HAP-1 (cell line): ENCODE results near the gene PSME3.

Source experiments
- DNase-seq, 2 experiments: peaks; one replicate each; pipeline ENCODE4 v3.0.0-alpha.2; 2016 to 2020; ENCODE audit warnings: low spot score in 2 of 2
- H3K27me3 ChIP-seq: fragments of 250-450 bp; sonication (Bioruptor Pico); 2 replicates; pipeline ENCODE4 v1.5.1; 2020; ENCODE audit warnings: low read depth, mild to moderate bottlenecking, moderate library complexity
- H3K36me3 ChIP-seq: fragments of 250-450 bp; sonication (Bioruptor Pico); replicated peaks from 2 replicates; pipeline ENCODE4 v1.5.1; 2020; ENCODE audit warnings: mild to moderate bottlenecking
- H3K4me1 ChIP-seq: fragments of 250-450 bp; sonication (Bioruptor Pico); 2 replicates; pipeline ENCODE4 v1.5.1; 2020; ENCODE audit warnings: mild to moderate bottlenecking
- H3K4me3 ChIP-seq: fragments of 250-450 bp; sonication (Bioruptor Pico); 2 replicates; pipeline ENCODE4 v1.5.1; 2020; ENCODE audit warnings: mild to moderate bottlenecking, moderate library complexity
- H3K9me3 ChIP-seq: fragments of 250-450 bp; sonication (Bioruptor Pico); 2 replicates; pipeline ENCODE4 v1.5.1; 2020; ENCODE audit warnings: mild to moderate bottlenecking, moderate library complexity
- in situ Hi-C: fragments of 300-500 bp; cut with MboI; formaldehyde crosslinking; loops from 3 replicates; pipeline ENCODE4 v1.14.3; 2020; ENCODE audit warnings: low sequenced_read_pairs, inconsistent platforms, mixed read lengths

The PSME3 gene

GRCh38 chr17:42832934-42833766, at the start of gene PSME3:
Gene PSME3 (plus strand): TSS chr17:42833397. CDS start chr17:42833632, 235 bp downstream.
- in situ Hi-C loops, result loop anchor here (10.0 to 25.0 kb wide), 2 partner anchors 258 to 504 kb away; partner anchors contain the start of gene PSMC3IP
- peaks cover 40% of the 10 kb centered on the region for H3K36me3 ChIP-seq
- no peaks in the 10 kb centered on the region for H3K9me3 ChIP-seq
- H3K27me3 ChIP-seq, result no peaks in the 10 kb centered on the region
- peaks cover 7% of the 10 kb centered on the region for H3K4me1 ChIP-seq
- H3K4me3 ChIP-seq, result peak within 1 kb of the TSS; percentile 76
- peak; percentile 92 for DNase-seq

DNA sequence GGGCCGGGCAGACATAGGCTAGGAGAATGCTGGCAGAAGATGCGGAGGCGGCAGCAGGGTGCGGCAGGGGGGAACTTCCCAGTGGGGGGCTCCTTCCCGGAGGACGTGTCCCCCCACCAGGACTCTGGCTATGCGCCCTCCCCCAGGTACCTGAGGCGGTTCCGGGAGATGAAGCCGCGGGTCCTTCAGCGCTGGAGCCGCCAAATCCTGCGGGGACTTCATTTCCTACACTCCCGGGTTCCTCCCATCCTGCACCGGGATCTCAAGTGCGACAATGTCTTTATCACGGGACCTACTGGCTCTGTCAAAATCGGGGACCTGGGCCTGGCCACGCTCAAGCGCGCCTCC, 49.4 kb upstream of the PSME3 start:
- Histone ChIP-seq H3K9me3 (no peaks in the 10 kb centered on the region), H3K4me3 (no peak overlapping the region)

GRCh38 chr17:42784409-42784808, 48.8 kb upstream of the PSME3 start:
- no peaks in the 10 kb centered on the region for H3K9me3 ChIP-seq

More for the DNA sequence above, 49.4 kb upstream of the PSME3 start:
- no peak for DNase-seq
- in situ Hi-C loops, result no loop called here
- Histone ChIP-seq H3K4me1 (no peaks in the 10 kb centered on the region), H3K27me3 (no peaks in the 10 kb centered on the region), H3K36me3 (peaks cover 13% of the 10 kb centered on the region)

GRCh38 chr17:42784811-42785592, 48.2 kb upstream of the PSME3 start:
- Histone ChIP-seq H3K4me3 (no peak overlapping the region), H3K4me1 (no peaks in the 10 kb centered on the region), H3K27me3 (no peaks in the 10 kb centered on the region), H3K36me3 (peaks cover under 1% of the 10 kb centered on the region; the same call in 1 of the 2 replicates), H3K9me3 (no peaks in the 10 kb centered on the region)
- DNase-seq, result no peak
- in situ Hi-C loops, result no loop called here

More at GRCh38 chr17:42784409-42784808, 48.8 kb upstream of the PSME3 start:
- Histone ChIP-seq H3K27me3 (no peaks in the 10 kb centered on the region), H3K4me1 (no peaks in the 10 kb centered on the region), H3K4me3 (no peak overlapping the region), H3K36me3 (peaks cover 6% of the 10 kb centered on the region)
- in situ Hi-C loops, result no loop called here
- no peak for DNase-seq

DNA sequence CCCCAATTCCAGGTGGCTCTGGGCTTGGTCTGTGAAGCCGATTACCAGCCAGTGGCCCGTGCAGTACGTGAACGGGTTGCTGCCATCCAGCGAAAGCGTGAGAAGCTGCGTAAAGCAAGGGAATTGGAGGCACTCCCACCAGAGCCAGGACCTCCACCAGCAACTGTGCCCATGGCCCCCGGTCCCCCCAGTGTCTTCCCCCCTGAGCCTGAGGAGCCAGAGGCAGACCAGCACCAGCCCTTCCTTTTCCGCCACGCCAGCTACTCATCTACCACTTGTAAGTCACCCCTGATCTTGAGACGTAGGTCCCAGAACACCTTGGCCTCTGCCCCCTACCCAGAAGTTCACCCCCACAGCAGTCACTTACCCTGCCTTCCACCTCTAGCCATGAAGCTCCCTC, 45.9 kb upstream of the PSME3 start:
- H3K9me3 ChIP-seq, result no peaks in the 10 kb centered on the region
- no peaks in the 10 kb centered on the region for H3K4me1 ChIP-seq
- no peaks in the 10 kb centered on the region for H3K27me3 ChIP-seq
- in situ Hi-C loops, result no loop called here
- DNase-seq, result no peak
- no peaks in the 10 kb centered on the region for H3K36me3 ChIP-seq
- H3K4me3 ChIP-seq, result no peak overlapping the region

DNA sequence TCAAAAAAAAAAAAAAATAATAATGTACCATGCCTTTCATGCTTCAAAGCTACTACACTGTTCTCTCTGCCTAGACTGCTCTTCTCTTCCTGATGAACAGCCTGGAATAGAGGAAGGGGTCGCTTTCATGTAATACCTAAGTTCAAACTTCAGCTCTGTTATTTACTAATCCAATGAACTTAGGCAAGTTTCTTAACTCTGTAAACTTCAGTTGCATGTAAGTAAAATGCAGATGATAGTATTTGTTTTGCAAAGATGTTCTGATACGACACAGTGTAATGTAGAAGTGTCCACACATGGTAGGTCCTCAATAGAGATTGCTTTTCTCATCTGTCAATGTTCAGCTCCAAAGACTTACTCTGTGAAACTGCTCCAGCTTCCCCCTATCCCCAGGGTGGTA, 41.2 kb upstream of the PSME3 start:
- no peaks in the 10 kb centered on the region for H3K9me3 ChIP-seq
- DNase-seq, result no peak
- no peaks in the 10 kb centered on the region for H3K27me3 ChIP-seq
- in situ Hi-C loops, result no loop called here
- H3K4me3 ChIP-seq, result no peak overlapping the region
- H3K36me3 ChIP-seq, result peaks cover 7% of the 10 kb centered on the region
- H3K4me1 ChIP-seq, result peaks cover under 1% of the 10 kb centered on the region; the same call in 1 of the 2 replicates

- in situ Hi-C loops, result no loop called here
These were observed 40.7 kb upstream of the PSME3 start for GRCh38 chr17:42792545-42792944.

DNA sequence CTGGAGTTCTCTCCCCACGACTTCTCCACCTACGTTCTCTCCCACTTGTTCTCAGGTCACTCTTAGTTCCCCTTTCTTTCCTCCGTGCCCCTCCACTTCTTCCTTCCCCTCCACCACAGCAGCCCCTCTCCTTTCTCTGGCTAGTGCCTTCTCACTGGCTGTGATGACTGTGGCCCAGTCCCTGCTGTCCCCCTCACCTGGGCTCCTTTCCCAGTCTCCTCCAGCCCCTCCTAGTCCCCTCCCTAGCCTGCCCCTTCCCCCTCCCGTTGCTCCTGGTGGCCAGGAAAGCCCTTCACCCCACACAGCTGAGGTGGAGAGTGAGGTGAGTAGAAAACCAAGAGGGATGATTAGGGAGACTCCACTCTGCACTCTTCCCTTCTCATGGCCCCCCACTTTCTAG, 38.1 kb upstream of the PSME3 start:
- H3K4me3 ChIP-seq, result no peak overlapping the region
- no peaks in the 10 kb centered on the region for H3K9me3 ChIP-seq
- peaks cover 11% of the 10 kb centered on the region for H3K36me3 ChIP-seq
- H3K4me1 ChIP-seq, result peaks cover 7% of the 10 kb centered on the region
- no peak for DNase-seq
- in situ Hi-C loops, result no loop called here
- H3K27me3 ChIP-seq, result no peaks in the 10 kb centered on the region

More at GRCh38 chr17:42792545-42792944, 40.7 kb upstream of the PSME3 start:
- peaks cover 3% of the 10 kb centered on the region for H3K4me1 ChIP-seq
- no peaks in the 10 kb centered on the region for H3K27me3 ChIP-seq
- DNase-seq, result no peak
- H3K36me3 ChIP-seq, result peaks cover 11% of the 10 kb centered on the region
- no peak overlapping the region for H3K4me3 ChIP-seq
- H3K9me3 ChIP-seq, result no peaks in the 10 kb centered on the region

DNA sequence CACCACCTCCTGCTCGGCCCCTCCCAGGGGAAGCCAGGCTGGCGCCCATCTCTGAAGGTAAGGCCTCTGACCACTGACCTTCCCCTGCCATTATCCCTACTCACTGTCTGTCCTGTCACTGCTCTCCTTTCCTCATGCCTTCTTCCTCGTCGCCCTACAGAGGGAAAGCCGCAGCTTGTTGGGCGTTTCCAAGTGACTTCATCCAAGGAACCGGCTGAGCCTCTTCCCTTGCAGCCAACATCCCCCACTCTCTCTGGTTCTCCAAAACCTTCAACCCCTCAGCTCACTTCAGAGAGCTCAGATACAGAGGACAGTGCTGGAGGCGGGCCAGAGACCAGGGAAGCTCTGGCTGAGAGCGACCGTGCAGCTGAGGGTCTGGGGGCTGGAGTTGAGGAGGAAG, 37.7 kb upstream of the PSME3 start:
- Histone ChIP-seq H3K4me3 (no peak overlapping the region), H3K9me3 (no peaks in the 10 kb centered on the region), H3K27me3 (no peaks in the 10 kb centered on the region), H3K36me3 (peaks cover 11% of the 10 kb centered on the region), H3K4me1 (peaks cover 7% of the 10 kb centered on the region)
- DNase-seq, result no peak
- in situ Hi-C loops, result no loop called here

GRCh38 chr17:42796066-42796758, 37.0 kb upstream of the PSME3 start:
- in situ Hi-C loops, result no loop called here
- Histone ChIP-seq H3K4me1 (peaks cover 7% of the 10 kb centered on the region), H3K4me3 (no peak overlapping the region)

GRCh38 chr17:42797067-42798007, 35.9 kb upstream of the PSME3 start:
- in situ Hi-C loops, result no loop called here
- no peak for DNase-seq

More at GRCh38 chr17:42796066-42796758, 37.0 kb upstream of the PSME3 start:
- Histone ChIP-seq H3K9me3 (no peaks in the 10 kb centered on the region), H3K36me3 (peaks cover 11% of the 10 kb centered on the region), H3K27me3 (no peaks in the 10 kb centered on the region)
- DNase-seq, result no peak

DNA sequence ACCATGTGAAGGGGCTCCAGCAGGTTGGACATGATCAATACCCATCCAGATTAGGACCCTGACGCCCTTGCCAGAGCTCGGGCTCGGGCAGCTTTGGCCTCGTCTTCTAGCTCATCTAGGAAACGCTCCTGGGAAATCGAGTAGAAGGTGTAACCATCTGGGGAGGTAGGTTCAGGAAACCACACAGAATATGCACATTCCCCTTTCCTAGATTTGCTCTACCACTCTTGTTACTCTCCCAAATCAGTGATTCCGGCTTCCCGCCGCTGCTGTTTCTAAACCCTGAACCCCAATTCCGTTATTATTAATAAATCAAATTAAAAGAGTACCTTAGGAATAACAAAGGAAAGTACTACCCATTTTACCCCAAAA, 35.2 kb upstream of the PSME3 start:
- peaks cover 11% of the 10 kb centered on the region for H3K36me3 ChIP-seq
- in situ Hi-C loops, result no loop called here
- H3K27me3 ChIP-seq, result peaks cover 7% of the 10 kb centered on the region; the same call in 1 of the 2 replicates

More at GRCh38 chr17:42797067-42798007, 35.9 kb upstream of the PSME3 start:
- H3K4me1 ChIP-seq, result peaks cover 7% of the 10 kb centered on the region
- peaks cover 5% of the 10 kb centered on the region; the same call in 1 of the 2 replicates for H3K27me3 ChIP-seq
- H3K9me3 ChIP-seq, result no peaks in the 10 kb centered on the region
- peak overlapping the region; percentile 88 for H3K4me3 ChIP-seq
- H3K36me3 ChIP-seq, result peaks cover 11% of the 10 kb centered on the region

More for the DNA sequence above, 35.2 kb upstream of the PSME3 start:
- Histone ChIP-seq H3K4me1 (peaks cover 7% of the 10 kb centered on the region), H3K9me3 (no peaks in the 10 kb centered on the region), H3K4me3 (peak overlapping the region; percentile 88)
- DNase-seq, result no peak
